ENCODE results near the gene UGT8.

UGT8 gene

GRCh38 chr4:114595207-114595606 lies 3.4 kb upstream of the UGT8 start:
- no peak for TF ChIP-seq CTCF (IDR thresholded peaks at IDR 0.05)
- Mint-ChIP-seq H3K27me3 (ENCODE audit: low read depth, poor library complexity) (peaks cover 23% of the 10 kb centered on the region), H3K36me3 (ENCODE audit: low read depth) (peaks cover 8% of the 10 kb centered on the region), H3K4me3 (no peak overlapping the region), H3K4me1 (peaks cover 14% of the 10 kb centered on the region), H3K9me3 (peaks cover 17% of the 10 kb centered on the region), H3K27ac (no peak overlapping the region)
- DNase-seq = no peak

GRCh38 chr4:114595921-114596320 lies 2.7 kb upstream of the UGT8 start:
- no peak overlapping the region for H3K4me3 Mint-ChIP-seq
- H3K27me3 Mint-ChIP-seq (ENCODE audit: low read depth, poor library complexity) = peaks cover 30% of the 10 kb centered on the region
- peaks cover 14% of the 10 kb centered on the region for H3K4me1 Mint-ChIP-seq
- peaks cover 17% of the 10 kb centered on the region for H3K9me3 Mint-ChIP-seq
- TF ChIP-seq CTCF (IDR thresholded peaks at IDR 0.05) = no peak
- DNase-seq = no peak
- peaks cover 8% of the 10 kb centered on the region for H3K36me3 Mint-ChIP-seq (ENCODE audit: low read depth)
- no peak overlapping the region for H3K27ac Mint-ChIP-seq

DNA sequence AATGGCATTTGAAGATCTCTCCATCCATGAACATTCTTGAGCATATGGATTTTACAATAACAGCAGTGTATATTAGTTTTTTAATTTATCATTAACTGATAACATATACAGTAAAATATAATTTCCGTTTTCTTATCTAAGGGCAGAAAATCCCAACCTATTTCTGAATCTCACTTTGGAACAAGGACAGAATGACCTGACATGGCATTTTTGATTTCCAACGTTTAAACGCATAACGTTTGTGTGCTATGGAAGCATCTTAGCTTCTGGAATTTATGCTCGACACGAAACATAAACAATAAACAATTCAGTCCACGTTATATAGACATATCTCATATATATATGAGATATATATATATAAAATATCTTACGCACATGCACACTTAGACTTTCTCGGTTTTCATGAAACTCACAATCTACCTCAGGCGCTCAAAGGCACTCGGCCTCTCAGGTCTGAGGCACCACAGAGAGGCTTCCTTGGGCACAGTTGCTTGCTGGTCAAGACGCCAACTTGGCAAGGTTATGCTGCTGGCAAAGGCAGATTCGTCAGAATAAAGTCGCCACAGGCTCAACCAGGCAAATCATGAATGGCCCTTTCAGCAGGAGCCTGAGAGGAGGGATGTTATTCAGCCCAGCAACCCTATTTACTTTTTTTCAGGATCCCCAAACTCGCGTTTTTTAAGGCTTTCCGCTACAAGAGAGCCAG lies 1.0 kb upstream of the UGT8 start:
- Mint-ChIP-seq H3K4me3 (peak overlapping the region; percentile 81), H3K36me3 (ENCODE audit: low read depth) (peaks cover 8% of the 10 kb centered on the region)
- DNase-seq = no peak

GRCh38 chr4:114599231-114599902 lies 760 bp downstream of the UGT8 start:
- no peak overlapping the region for H3K27ac Mint-ChIP-seq
- peaks cover 8% of the 10 kb centered on the region for H3K36me3 Mint-ChIP-seq (ENCODE audit: low read depth)
- DNase-seq = peak; percentile 41
- H3K27me3 Mint-ChIP-seq (ENCODE audit: low read depth, poor library complexity) = peaks cover 31% of the 10 kb centered on the region
- H3K9me3 Mint-ChIP-seq = peaks cover 17% of the 10 kb centered on the region
- no peak for TF ChIP-seq CTCF (IDR thresholded peaks at IDR 0.05)
- H3K4me1 Mint-ChIP-seq = peaks cover 8% of the 10 kb centered on the region
- H3K4me3 Mint-ChIP-seq = peak overlapping the region; percentile 90

More for the DNA sequence above, 1.0 kb upstream of the UGT8 start:
- no peak for TF ChIP-seq CTCF (IDR thresholded peaks at IDR 0.05)
- H3K4me1 Mint-ChIP-seq = peaks cover 14% of the 10 kb centered on the region
- no peak overlapping the region for H3K27ac Mint-ChIP-seq
- peaks cover 31% of the 10 kb centered on the region for H3K27me3 Mint-ChIP-seq (ENCODE audit: low read depth, poor library complexity)
- H3K9me3 Mint-ChIP-seq = peaks cover 17% of the 10 kb centered on the region

DNA sequence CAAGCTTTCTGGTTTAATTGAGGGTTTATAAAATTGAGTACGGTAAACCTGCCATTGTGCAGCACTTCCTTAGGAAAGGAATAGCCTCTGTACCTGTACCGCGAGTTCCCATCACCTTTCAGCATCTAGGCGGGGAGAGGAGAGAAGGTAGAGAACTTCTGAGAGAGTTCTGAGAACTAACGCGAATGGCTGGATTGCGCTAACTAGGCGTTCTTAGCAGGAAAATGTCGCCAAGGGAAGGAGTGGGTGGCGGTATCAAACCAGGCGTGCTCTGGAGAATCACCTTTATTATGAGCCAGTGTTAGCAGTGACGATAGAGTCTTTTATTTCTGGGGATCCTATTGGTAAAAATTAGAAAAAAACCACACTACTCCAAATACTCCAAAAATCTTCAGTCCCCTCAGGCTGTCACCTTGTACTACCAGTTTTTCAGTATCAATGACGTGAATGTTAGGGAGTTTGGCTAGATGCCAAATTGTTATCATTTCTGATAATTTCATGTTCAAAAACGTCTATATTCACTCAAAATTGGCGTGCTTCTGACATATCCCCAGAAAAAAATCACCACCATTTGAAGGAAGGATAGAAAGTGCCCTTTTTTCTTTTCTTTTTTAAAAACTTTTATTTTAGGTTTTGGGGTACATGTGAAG lies 1.4 kb downstream of the UGT8 start:
- no peak overlapping the region for H3K27ac Mint-ChIP-seq
- H3K4me1 Mint-ChIP-seq = peaks cover 8% of the 10 kb centered on the region
- DNase-seq = no peak
- H3K27me3 Mint-ChIP-seq (ENCODE audit: low read depth, poor library complexity) = peaks cover 29% of the 10 kb centered on the region
- H3K9me3 Mint-ChIP-seq = peaks cover 10% of the 10 kb centered on the region
- H3K36me3 Mint-ChIP-seq (ENCODE audit: low read depth) = peaks cover 7% of the 10 kb centered on the region
- no peak for TF ChIP-seq CTCF (IDR thresholded peaks at IDR 0.05)
- H3K4me3 Mint-ChIP-seq = peak overlapping the region; percentile 90

Data from nephron progenitor cell (in vitro differentiated cells).